GM12878 (cell line): Measurements from ENCODE around the gene FBXL12. TPM values are rescaled to one million over a fixed set of nuclear protein-coding genes. Genes with fewer than 3 reads are reported as not detected.

ENCODE experiments used
- ATAC-seq: fragments of 200-7000 bp; cut with Tn5 transposase; 3 replicates; pipeline ENCODE4 v1.9.1; 2020; ENCODE audit warnings: mild to moderate bottlenecking, moderate library complexity
- BruUV-seq: library from RNA; stranded (reverse); fragments of 400-500 nt; replicated peaks from 2 replicates; lab custom pipeline; 2021; lab: Mats Ljungman, UMichigan
- CTCF ChIA-PET: fragments of 300-600 bp; sonication (Branson Sonifier 250); formaldehyde crosslinking; extraction: SDS; loops from one replicate; lab custom pipeline; 2021; ENCODE audit warnings: inconsistent platforms; lab: Yijun Ruan, JAX
- POLR2A ChIA-PET: fragments of 350-600 bp; formaldehyde crosslinking; extraction: SDS; loops from one replicate; lab custom pipeline; 2021; ENCODE audit warnings: inconsistent platforms; lab: Charles Lee
- RAD21 ChIA-PET: fragments of 300-600 bp; sonication (Branson Sonifier 250); formaldehyde crosslinking; loops from one replicate; lab custom pipeline; 2023; ENCODE audit warnings: antibody characterized with exemption; ENCODE audit not compliant: unreplicated experiment; lab: Charles Lee
- SMC1A ChIA-PET: fragments of 300-600 bp; sonication (Branson Sonifier 250); formaldehyde crosslinking; loops from one replicate; lab custom pipeline; 2023; ENCODE audit not compliant: unreplicated experiment, uncharacterized antibody; lab: Charles Lee
- DNase-seq: peaks from one replicate; pipeline ENCODE4 v3.0.0-alpha.2; 2011; ENCODE audit warnings: low read depth, low spot score
- FAIRE-seq: peaks from 3 replicates; lab custom pipeline; 2011; peaks lifted over from hg19 to GRCh38; lab: Jason Lieb, UNC
- H2AFZ ChIP-seq: 2 replicates; pipeline ENCODE4 v1.6.0; 2011; ENCODE audit warnings: low read depth, low read length, control low read depth; ENCODE audit not compliant: control insufficient read depth
- H3K27ac ChIP-seq: 2 replicates; pipeline ENCODE4 v1.5.1; 2011; ENCODE audit warnings: control low read depth; ENCODE audit not compliant: control insufficient read depth, insufficient read depth
- H3K27me3 ChIP-seq, 2 experiments: replicated peaks in 1 of 2; 2 replicates each; pipeline versions ENCODE4 v1.6.0 to v1.6.1; 2011; ENCODE audit warnings: low read length in 1 of 2; ENCODE audit not compliant: control insufficient read depth in 2 of 2, insufficient read depth in 2 of 2
- H3K36me3 ChIP-seq, 2 experiments: 2 replicates each; pipeline ENCODE4 v1.5.1; 2011; ENCODE audit warnings: low read length in 1 of 2; ENCODE audit not compliant: control insufficient read depth in 2 of 2, insufficient read depth in 2 of 2
- H3K4me1 ChIP-seq: 2 replicates; pipeline ENCODE4 v1.6.1; 2011; ENCODE audit warnings: mild to moderate bottlenecking, low read length, moderate library complexity, mixed read lengths; ENCODE audit not compliant: control insufficient read depth, insufficient read depth
- H3K4me2 ChIP-seq: 2 replicates; pipeline ENCODE4 v1.6.0; 2011; ENCODE audit warnings: control low read depth; ENCODE audit not compliant: control insufficient read depth, insufficient read depth
- H3K4me3 ChIP-seq: fragments of 200-600 bp; sonication (generic); 2 replicates; pipeline ENCODE4 v1.5.1; 2016
- H3K79me2 ChIP-seq: 2 replicates; pipeline ENCODE4 v1.6.0; 2011; ENCODE audit warnings: low read length; ENCODE audit not compliant: control insufficient read depth, insufficient read depth
- H3K9ac ChIP-seq: 2 replicates; pipeline ENCODE4 v1.8.0; 2011; ENCODE audit warnings: low read length, control low read depth, mixed read lengths; ENCODE audit not compliant: control insufficient read depth, insufficient read depth
- H3K9me3 ChIP-seq: replicated peaks from 3 replicates; pipeline ENCODE4 v1.5.1; 2011; ENCODE audit warnings: mild to moderate bottlenecking, low read length; ENCODE audit not compliant: control insufficient read depth, insufficient read depth
- H4K20me1 ChIP-seq: 2 replicates; pipeline ENCODE4 v1.6.0; 2011; ENCODE audit not compliant: control insufficient read depth, insufficient read depth
- BRCA1 ChIP-seq: IDR thresholded peaks from 2 replicates; pipeline ENCODE4 v1.6.1; 2011; ENCODE audit warnings: low read depth, low read length, improper control_type of control experiment
- CEBPB ChIP-seq, 2 experiments: fragments of 150-350 bp in 1 of 2; IDR thresholded peaks; 2 replicates each; pipeline ENCODE4 v1.6.1; 2012 to 2014; ENCODE audit warnings: low read depth in 2 of 2, low read length in 2 of 2, borderline replicate concordance in 1 of 2, inconsistent platforms in 1 of 2
- CHD2 ChIP-seq: IDR thresholded peaks from 2 replicates; pipeline ENCODE4 v1.6.1; 2011; ENCODE audit warnings: low read depth, low read length, improper control_type of control experiment, borderline replicate concordance
- CUX1 ChIP-seq: IDR thresholded peaks from 2 replicates; pipeline ENCODE4 v1.6.1; 2012; ENCODE audit warnings: improper control_type of control experiment, low read depth, low read length; ENCODE audit not compliant: insufficient replicate concordance
- EGR1 ChIP-seq, 2 experiments: IDR thresholded peaks; 1 replicate in 1 of 2; 2 replicates in 1 of 2; pipeline ENCODE4 v1.6.1; 2011 to 2012; ENCODE audit warnings: low read depth in 2 of 2, low read length in 2 of 2, borderline replicate concordance in 1 of 2, mild to moderate bottlenecking in 1 of 2, moderate library complexity in 1 of 2
- GATAD2B ChIP-seq: fragments of 450-650 bp; conservative IDR thresholded peaks from 2 replicates; pipeline ENCODE4 v1.6.1; 2017; ENCODE audit warnings: low read depth, mild to moderate bottlenecking, moderate library complexity
- NBN ChIP-seq: fragments of 450-650 bp; IDR thresholded peaks from 2 replicates; pipeline ENCODE4 v1.6.1; 2016
- NFIC ChIP-seq: IDR thresholded peaks from 2 replicates; pipeline ENCODE4 v1.6.1; 2012; ENCODE audit warnings: low read depth, mild to moderate bottlenecking, inconsistent platforms, low read length, moderate library complexity
- NR2C2 ChIP-seq: IDR thresholded peaks from 2 replicates; pipeline ENCODE4 v1.6.1; 2011; ENCODE audit warnings: borderline replicate concordance, low read depth; ENCODE audit not compliant: control insufficient read depth, insufficient read length
- SMARCA5 ChIP-seq: fragments of 450-650 bp; IDR thresholded peaks from 2 replicates; pipeline ENCODE4 v1.6.1; 2017; ENCODE audit warnings: mild to moderate bottlenecking
- TCF12 ChIP-seq: IDR thresholded peaks from 2 replicates; pipeline ENCODE4 v1.6.1; 2011; ENCODE audit warnings: low read depth, mild to moderate bottlenecking, low read length
- WGBS: methylation state at CpG from one replicate; pipeline ENCODE4 v1.1.6; 2016; ENCODE audit warnings: low lambda C conversion rate; ENCODE audit not compliant: insufficient replicate concordance, insufficient coverage; ENCODE audit errors: missing lambda C conversion rate; 5-methylcytosine and 5-hydroxymethylcytosine counted together
- in situ Hi-C: fragments of 300-500 bp; cut with MboI; formaldehyde crosslinking; loops from 9 replicates; pipeline ENCODE4 v1.14.3; 2018; ENCODE audit warnings: mixed read lengths
- intact Hi-C: fragments of 100-400 bp; cut with micrococcal nuclease; formaldehyde crosslinking; loops from one replicate; pipeline ENCODE4 v1.14.2; 2022; ENCODE audit not compliant: unreplicated experiment
- polyA plus RNA-seq, 11 experiments: library from polyadenylated mRNA; depleted of rRNA in 4 of 11; unstranded in 6 of 11; stranded (reverse) in 5 of 11; fragments of >200 nt; fragmentation: Nextera tagmentation in 4 of 11; fragmentation: Illumina TruSeq in 1 of 11; extraction: Ambion mirVana in 4 of 11; extraction: Trizol in 1 of 11; gene quantifications; 1 replicate in 1 of 11; 2 replicates in 10 of 11; pipeline versions ENCODE4 v1.2.1 to v1.2.3, GENCODE V29; 2011 to 2016; ENCODE audit warnings: inconsistent platforms in 2 of 11, missing spikeins in 2 of 11, low read depth in 1 of 11
- total RNA-seq, 4 experiments: library from RNA; depleted of rRNA in 3 of 4; stranded (reverse); fragments of >200 nt in 3 of 4; fragmentation: Illumina TruSeq in 1 of 4; extraction: Trizol in 1 of 4; gene quantifications; 2 replicates each; pipeline versions ENCODE4 v1.2.1 to v1.2.3, GENCODE V29; 2013 to 2021
- TF ChIP-seq, protein P1 (sequence below): IDR thresholded peaks from 2 replicates; pipeline ENCODE4 v1.6.1; 2012; ENCODE audit warnings: low read length, inconsistent platforms

Gene FBXL12
- total and polyA plus RNA-seq, 10 of the 15 experiments (the other 5 are each of a cell fraction or from before 2014, with no cell fraction given) = 1.4 to 40.0 (median 23.2) TPM

DNA sequence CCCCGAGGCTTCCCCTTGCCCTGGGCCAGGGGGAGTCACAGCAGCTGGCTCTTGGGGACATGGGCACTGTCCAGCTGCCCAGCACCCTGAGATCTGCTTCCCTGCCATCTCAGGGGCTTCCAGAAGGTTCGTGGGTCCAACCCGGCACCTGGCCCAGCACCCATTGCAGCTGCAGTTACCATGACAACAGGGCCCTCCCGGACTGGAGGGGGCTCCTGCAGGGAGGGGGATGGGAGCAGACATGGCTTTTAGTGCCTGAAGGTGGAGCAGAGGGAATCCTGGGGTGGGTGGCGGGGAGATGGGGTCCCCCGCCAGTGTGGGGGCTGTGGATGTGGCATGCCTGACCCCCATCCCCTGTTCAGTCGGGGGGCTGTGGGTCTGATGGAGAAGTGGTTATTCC lies 30.9 kb upstream of the FBXL12 start:
- no peak for FAIRE-seq
- no peaks in the 10 kb centered on the region for H3K4me1 ChIP-seq
- DNase-seq = no peak
- no peak for ATAC-seq
- no peaks in the 10 kb centered on the region for H4K20me1 ChIP-seq
- BruUV-seq = no TSS peak
- in situ Hi-C loops (no loop called here), intact Hi-C loops (no loop called here)
- H3K27ac ChIP-seq = no peak overlapping the region
- ChIA-PET RAD21 (no interaction called here), CTCF (no interaction called here), POLR2A (no interaction called here), SMC1A (no interaction called here)
- peaks cover 4 to 9% of the 10 kb centered on the region in 2 experiments; a peak in 3 of 4 replicates for H3K36me3 ChIP-seq
- no peak overlapping the region for H3K4me3 ChIP-seq
- TF ChIP-seq NR2C2 (no peak), CHD2 (no peak)
- 97% methylated on average over 7 of the region's 7 CpGs for WGBS
- H3K9me3 ChIP-seq = no peaks in the 10 kb centered on the region
- no peaks in the 10 kb centered on the region for H3K27me3 ChIP-seq
- H3K79me2 ChIP-seq = no peaks in the 10 kb centered on the region
- H2AFZ ChIP-seq = no peak overlapping the region
- H3K9ac ChIP-seq = no peak overlapping the region
- H3K4me2 ChIP-seq = no peak overlapping the region

GRCh38 chr19:9848762-9849161 lies 29.9 kb upstream of the FBXL12 start:
- Histone ChIP-seq H3K79me2 (no peaks in the 10 kb centered on the region), H4K20me1 (no peaks in the 10 kb centered on the region), H3K4me1 (no peaks in the 10 kb centered on the region), H3K36me3 (peaks cover 11 to 12% of the 10 kb centered on the region in 2 experiments; a peak in 3 of 4 replicates), H3K9ac (no peak overlapping the region), H3K9me3 (no peaks in the 10 kb centered on the region), H3K4me3 (no peak overlapping the region), H2AFZ (no peak overlapping the region), H3K27ac (no peak overlapping the region), H3K4me2 (no peak overlapping the region), H3K27me3 (no peaks in the 10 kb centered on the region)
- no TSS peak for BruUV-seq
- ATAC-seq (no peak), FAIRE-seq (no peak), DNase-seq (no peak)
- 96% methylated on average over 23 of the region's 23 CpGs for WGBS
- RAD21 ChIA-PET = no interaction called here
- SMC1A ChIA-PET = no interaction called here
- POLR2A ChIA-PET = no interaction called here
- intact Hi-C loops = no loop called here
- in situ Hi-C loops = no loop called here
- CTCF ChIA-PET = no interaction called here
- TF ChIP-seq NBN (no peak), SMARCA5 (no peak), TCF12 (no peak), EGR1 (IDR thresholded peaks at IDR 0.05; ENCODE audit: borderline replicate concordance in 1 of 2, low read depth in 2 of 2, low read length in 2 of 2) (no peak), NFIC (no peak), CUX1 (no peak), CEBPB (IDR thresholded peaks at IDR 0.05; ENCODE audit: borderline replicate concordance in 1 of 2, low read depth in 2 of 2, low read length in 2 of 2) (no peak), GATAD2B (no peak), BRCA1 (no peak)
- TF ChIP-seq, protein P1, sequence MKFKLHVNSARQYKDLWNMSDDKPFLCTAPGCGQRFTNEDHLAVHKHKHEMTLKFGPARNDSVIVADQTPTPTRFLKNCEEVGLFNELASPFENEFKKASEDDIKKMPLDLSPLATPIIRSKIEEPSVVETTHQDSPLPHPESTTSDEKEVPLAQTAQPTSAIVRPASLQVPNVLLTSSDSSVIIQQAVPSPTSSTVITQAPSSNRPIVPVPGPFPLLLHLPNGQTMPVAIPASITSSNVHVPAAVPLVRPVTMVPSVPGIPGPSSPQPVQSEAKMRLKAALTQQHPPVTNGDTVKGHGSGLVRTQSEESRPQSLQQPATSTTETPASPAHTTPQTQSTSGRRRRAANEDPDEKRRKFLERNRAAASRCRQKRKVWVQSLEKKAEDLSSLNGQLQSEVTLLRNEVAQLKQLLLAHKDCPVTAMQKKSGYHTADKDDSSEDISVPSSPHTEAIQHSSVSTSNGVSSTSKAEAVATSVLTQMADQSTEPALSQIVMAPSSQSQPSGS = no peak
